H1 (cell line): Measurements from ENCODE around the gene IRF9. TPM values are rescaled to one million over a fixed set of nuclear protein-coding genes. Genes with fewer than 3 reads are reported as not detected.

Experiments
- CTCF ChIA-PET: fragments of 300-600 bp; sonication (Branson Sonifier 250); formaldehyde crosslinking; loops from one replicate; lab custom pipeline; 2021; ENCODE audit not compliant: partially characterized antibody; lab: Charles Lee
- POLR2A ChIA-PET: fragments of 300-600 bp; sonication (Branson Sonifier 250); formaldehyde crosslinking; loops from one replicate; lab custom pipeline; 2021; ENCODE audit warnings: inconsistent platforms; ENCODE audit not compliant: partially characterized antibody; lab: Charles Lee
- DNase-seq, 2 experiments: peaks; one replicate each; pipeline versions ENCODE4 v3.0.0 to v3.0.0-alpha.2; 2010 to 2022; ENCODE audit warnings: low spot score in 2 of 2, low read depth in 1 of 2, mixed read lengths in 1 of 2
- FAIRE-seq: peaks from 2 replicates; lab custom pipeline; 2011; peaks lifted over from hg19 to GRCh38; lab: Jason Lieb, UNC
- H2AFZ ChIP-seq: 2 replicates; pipeline ENCODE4 v1.8.1; 2012; ENCODE audit warnings: low read length, inconsistent platforms
- H2AK5ac ChIP-seq: 2 replicates; pipeline ENCODE4 v1.6.1; 2013; ENCODE audit warnings: low read depth, low read length
- H2BK120ac ChIP-seq: replicated peaks from 2 replicates; pipeline ENCODE3; 2013; ENCODE audit warnings: low read depth, low read length, inconsistent platforms
- H2BK12ac ChIP-seq: 2 replicates; pipeline ENCODE4 v1.6.1; 2013; ENCODE audit warnings: low read depth, low read length
- H2BK15ac ChIP-seq: 2 replicates; pipeline ENCODE4 v1.6.1; 2013; ENCODE audit warnings: low read length
- H2BK20ac ChIP-seq: 2 replicates; pipeline ENCODE4 v1.6.1; 2013; ENCODE audit warnings: low read length
- H2BK5ac ChIP-seq: 2 replicates; pipeline ENCODE4 v1.6.1; 2013; ENCODE audit warnings: low read depth, low read length
- H3K14ac ChIP-seq: 2 replicates; pipeline ENCODE4 v1.6.1; 2013; ENCODE audit warnings: inconsistent platforms; ENCODE audit not compliant: insufficient read length
- H3K18ac ChIP-seq: 2 replicates; pipeline ENCODE4 v1.6.1; 2013; ENCODE audit warnings: low read length; ENCODE audit errors: extremely low read depth
- H3K23ac ChIP-seq: 2 replicates; pipeline ENCODE4 v1.6.1; 2013; ENCODE audit warnings: inconsistent platforms; ENCODE audit not compliant: insufficient read length
- H3K23me2 ChIP-seq: 2 replicates; pipeline ENCODE4 v1.6.1; 2013; ENCODE audit warnings: low read depth, low read length
- H3K27ac ChIP-seq: 2 replicates; pipeline ENCODE4 v1.6.1; 2011; ENCODE audit warnings: low read depth, low read length, inconsistent platforms
- H3K27me3 ChIP-seq, 4 experiments: replicated peaks in 1 of 4; 1 replicate in 1 of 4; 2 replicates in 3 of 4; pipeline versions ENCODE4 v1.6.1 to v1.8.1; 2011 to 2013; ENCODE audit warnings: low read length in 3 of 4, mild to moderate bottlenecking in 3 of 4, inconsistent platforms in 2 of 4, mixed read lengths in 2 of 4, moderate library complexity in 1 of 4; ENCODE audit not compliant: control insufficient read depth in 3 of 4, insufficient read depth in 3 of 4; ENCODE audit errors: extremely low read depth in 1 of 4
- H3K36me3 ChIP-seq, 4 experiments: 2 replicates each; pipeline versions ENCODE4 v1.6.1 to v1.8.1; 2011 to 2013; ENCODE audit warnings: mild to moderate bottlenecking in 4 of 4, low read length in 3 of 4, moderate library complexity in 2 of 4, control low read depth in 1 of 4, inconsistent platforms in 1 of 4; ENCODE audit not compliant: insufficient read depth in 4 of 4, control insufficient read depth in 2 of 4
- H3K4ac ChIP-seq: replicated peaks from 2 replicates; pipeline ENCODE3; 2013; ENCODE audit warnings: low read length, low read depth, mixed read lengths, inconsistent platforms; ENCODE audit not compliant: insufficient read length
- H3K4me1 ChIP-seq, 4 experiments: replicated peaks in 1 of 4; 1 replicate in 1 of 4; 2 replicates in 3 of 4; pipeline versions ENCODE4 v1.6.1 to v1.8.1; 2011 to 2013; ENCODE audit warnings: low read length in 3 of 4, inconsistent platforms in 2 of 4, mixed read lengths in 1 of 4; ENCODE audit not compliant: insufficient read depth in 4 of 4, control insufficient read depth in 3 of 4
- H3K4me2 ChIP-seq, 2 experiments: 2 replicates each; pipeline versions ENCODE4 v1.6.1 to v1.8.1; 2011 to 2013; ENCODE audit warnings: low read depth in 2 of 2, low read length in 2 of 2, control low read depth in 1 of 2, inconsistent platforms in 1 of 2, mild to moderate bottlenecking in 1 of 2; ENCODE audit not compliant: insufficient read depth in 1 of 2
- H3K4me3 ChIP-seq, 4 experiments: fragments of 200-600, 300-600 bp in 1 of 4; sonication (generic), shearing (Covaris generic), sonication (Bioruptor Twin) in 1 of 4; 2 replicates each; pipeline versions ENCODE4 v1.5.1 to v1.8.1; 2011 to 2016; ENCODE audit warnings: low read length in 4 of 4, low read depth in 3 of 4, control low read depth in 2 of 4, inconsistent platforms in 2 of 4, mild to moderate bottlenecking in 2 of 4, mixed read lengths in 1 of 4, moderate library complexity in 1 of 4; ENCODE audit not compliant: insufficient read depth in 2 of 4; ENCODE audit errors: extremely low read depth in 1 of 4
- H3K56ac ChIP-seq: replicated peaks from 2 replicates; pipeline ENCODE3; 2013; ENCODE audit warnings: low read depth, mild to moderate bottlenecking, mixed read lengths, low read length, inconsistent platforms; ENCODE audit not compliant: insufficient read length
- H3K79me1 ChIP-seq: 2 replicates; pipeline ENCODE4 v1.6.1; 2013; ENCODE audit warnings: low read depth, low read length, control low read depth
- H3K79me2 ChIP-seq, 2 experiments: 2 replicates each; pipeline versions ENCODE4 v1.6.1 to v1.8.1; 2012 to 2013; ENCODE audit warnings: low read length in 2 of 2, mild to moderate bottlenecking in 2 of 2, inconsistent platforms in 1 of 2; ENCODE audit not compliant: insufficient read depth in 2 of 2, control insufficient read depth in 1 of 2
- H3K9ac ChIP-seq, 4 experiments: replicated peaks in 1 of 4; 1 replicate in 1 of 4; 2 replicates in 3 of 4; pipeline versions ENCODE4 v1.6.1 to v1.8.1; 2011 to 2013; ENCODE audit warnings: low read depth in 3 of 4, low read length in 3 of 4, control low read depth in 2 of 4, mild to moderate bottlenecking in 2 of 4, moderate library complexity in 2 of 4, inconsistent platforms in 1 of 4; ENCODE audit errors: extremely low read depth in 1 of 4
- H3K9me3 ChIP-seq, 2 experiments: 2 replicates each; pipeline versions ENCODE4 v1.6.1 to v1.8.1; 2012 to 2013; ENCODE audit warnings: mild to moderate bottlenecking in 2 of 2, moderate library complexity in 2 of 2, control low read depth in 1 of 2, inconsistent platforms in 1 of 2, low read depth in 1 of 2, low read length in 1 of 2, mixed read lengths in 1 of 2; ENCODE audit not compliant: insufficient read depth in 2 of 2
- H4K20me1 ChIP-seq, 2 experiments: replicated peaks in 1 of 2; 2 replicates each; pipeline versions ENCODE3 to v1.8.1; 2011 to 2013; ENCODE audit warnings: inconsistent platforms in 2 of 2, low read length in 2 of 2, mild to moderate bottlenecking in 1 of 2; ENCODE audit not compliant: insufficient read depth in 2 of 2, control insufficient read depth in 1 of 2
- H4K5ac ChIP-seq: 2 replicates; pipeline ENCODE4 v1.6.1; 2013; ENCODE audit warnings: low read length, low read depth, mixed read lengths, inconsistent platforms; ENCODE audit not compliant: insufficient read length
- H4K8ac ChIP-seq: 2 replicates; pipeline ENCODE4 v1.8.0; 2013; ENCODE audit warnings: mild to moderate bottlenecking, moderate library complexity, low read length, inconsistent platforms; ENCODE audit not compliant: insufficient read depth; ENCODE audit errors: extremely low read depth
- H4K91ac ChIP-seq: replicated peaks from 2 replicates; pipeline ENCODE3; 2013; ENCODE audit warnings: low read length, mixed read lengths, inconsistent platforms; ENCODE audit not compliant: insufficient read length
- CEBPB ChIP-seq: IDR thresholded peaks from 2 replicates; pipeline ENCODE4 v1.6.1; 2012; ENCODE audit warnings: low read depth, low read length
- POLR2AphosphoS5 ChIP-seq: IDR thresholded peaks from 2 replicates; pipeline ENCODE4 v1.6.1; 2011; ENCODE audit warnings: low read depth, low read length
- whole genome bisulfite sequencing, 2 experiments: shearing (Covaris generic) in 1 of 2; methylation state at CpG; one replicate each; pipeline versions ENCODE4 v1.1.6 to v1.1.7; 2013 to 2015; ENCODE audit warnings: low lambda C conversion rate in 2 of 2, mixed read lengths in 2 of 2, inconsistent platforms in 1 of 2, low coverage in 1 of 2, missing lambda C conversion rate in 1 of 2; ENCODE audit not compliant: insufficient replicate concordance in 2 of 2, insufficient coverage in 1 of 2, insufficient read length in 1 of 2; ENCODE audit errors: extremely low coverage in 1 of 2, missing lambda C conversion rate in 1 of 2; 5-methylcytosine and 5-hydroxymethylcytosine counted together
- polyA plus RNA-seq, 7 experiments: library from polyadenylated mRNA; depleted of rRNA in 3 of 7; stranded (reverse) in 5 of 7; unstranded in 2 of 7; fragments of >200 nt in 5 of 7; fragments of 200-250 nt in 2 of 7; gene quantifications; 1 replicate in 5 of 7; 2 replicates in 1 of 7; 4 replicates in 1 of 7; pipeline versions ENCODE4 v1.2.1 to v1.2.3, GENCODE V29; 2011 to 2013; ENCODE audit warnings: missing spikeins in 2 of 7, mixed read lengths in 2 of 7
- total RNA-seq: library from RNA; stranded (reverse); fragmentation: NEBNext Ultra II Directional; extraction: Animal tissue kit (Norgen Biotek cat#: 25700); gene quantifications from 2 replicates; pipeline ENCODE4 v1.2.1, GENCODE V29; 2021

The IRF9 gene
- total and polyA plus RNA-seq, 2 of the 8 experiments (the other 6 are each of a cell fraction or from before 2014, with no cell fraction given) = 11.4 to 13.2 TPM

- Histone ChIP-seq H3K36me3 (peaks cover 26 to 79% (median 65%) of the 10 kb centered on the region in 4 experiments), H3K23ac (no peak overlapping the region)
Observed at GRCh38 chr14:24181371-24182077, 20.5 kb downstream of the IRF9 start.

More at GRCh38 chr14:24181371-24182077, 20.5 kb downstream of the IRF9 start:
- Histone ChIP-seq H3K27ac (no peak overlapping the region), H2AFZ (no peak overlapping the region), H3K79me1 (peaks cover 3% of the 10 kb centered on the region), H3K4me2 (no peak overlapping the region), H3K4me3 (no peak overlapping the region), H3K4ac (no peak overlapping the region), H3K9ac (no peak overlapping the region), H4K91ac (no peak overlapping the region), H3K23me2 (no peaks in the 10 kb centered on the region), H3K18ac (no peak overlapping the region), H2BK20ac (no peak overlapping the region), H2BK5ac (no peak overlapping the region), H2BK12ac (no peak overlapping the region), H4K5ac (no peak overlapping the region), H4K8ac (no peak overlapping the region), H3K27me3 (no peaks in the 10 kb centered on the region), H2BK120ac (no peak overlapping the region), H3K9me3 (no peaks in the 10 kb centered on the region), H2BK15ac (no peak overlapping the region), H3K14ac (no peak overlapping the region), H4K20me1 (peaks cover 2 to 25% of the 10 kb centered on the region in 2 experiments), H3K79me2 (no peaks in the 10 kb centered on the region), H2AK5ac (no peak overlapping the region), H3K4me1 (no peaks in the 10 kb centered on the region), H3K56ac (no peak overlapping the region)
- POLR2A ChIA-PET = interaction anchor here (0.9 to 9.3 kb wide), 15 partner anchors 9 to 118 kb away, joined by 3 to 93 read pairs (median 4); partner anchors contain the start of genes CHMP4A, DHRS1, GMPR2 and IRF9
- FAIRE-seq (no peak), DNase-seq (no peak)
- CTCF ChIA-PET = interaction anchor here (1.3 to 1.6 kb wide), 3 partner anchors 21 to 127 kb away, joined by 5 to 7 read pairs (median 6); partner anchors contain the start of genes CIDEB and IRF9
- TF ChIP-seq CEBPB = no peak
- 0 out of 2 replicates have a peak, but pooled peaks have one; percentile 24 for TF ChIP-seq POLR2AphosphoS5
- 88% methylated on average over 19 of the region's 19 CpGs; no CpG with 5 or more reads in 1 of the 2 experiments for WGBS, 2 experiments
